Ovary (tissue), 3 donors: ENCODE measurements around the gene KCNA4.

Source experiments
- CTCF ChIP-seq, 3 donors: fragments of 450-650 bp in 2 of 3; fragments of 200-600 bp in 1 of 3; IDR thresholded peaks; one replicate each; pipeline versions ENCODE4 v1.5.1 to v1.8.0; 2016 to 2022; ENCODE audit warnings: antibody characterized with exemption in 3 of 3, mild to moderate bottlenecking in 1 of 3
- EP300 ChIP-seq: sonication (generic); formaldehyde crosslinking; IDR thresholded peaks from one replicate; pipeline ENCODE4 v1.6.1; 2017; ENCODE audit warnings: antibody characterized with exemption
- donor health status: DM: no; HTN: no; CAD: no.

GRCh38 chr11:29963796-29964195 is 53.0 kb downstream of the KCNA4 start:
- no peak for TF ChIP-seq CTCF (IDR thresholded peaks at IDR 0.05)
- TF ChIP-seq EP300: no peak
